GM21360 (cell line): Measurements from ENCODE around the gene KRTAP5-9.
"Not testable (repeated sequence)": the region's sequence is repeated elsewhere in the genome, so short reads cannot be mapped to it uniquely, and the experiment has no call there.

Experiments used
- ATAC-seq: cut with Tn5 transposase; IDR thresholded peaks from one replicate; pipeline ENCODE4 v1.9.1; 2021; ENCODE audit warnings: mild to moderate bottlenecking, moderate library complexity; ENCODE audit not compliant: unreplicated experiment

The KRTAP5-9 gene, protein sequence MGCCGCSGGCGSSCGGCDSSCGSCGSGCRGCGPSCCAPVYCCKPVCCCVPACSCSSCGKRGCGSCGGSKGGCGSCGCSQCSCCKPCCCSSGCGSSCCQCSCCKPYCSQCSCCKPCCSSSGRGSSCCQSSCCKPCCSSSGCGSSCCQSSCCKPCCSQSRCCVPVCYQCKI

DNA sequence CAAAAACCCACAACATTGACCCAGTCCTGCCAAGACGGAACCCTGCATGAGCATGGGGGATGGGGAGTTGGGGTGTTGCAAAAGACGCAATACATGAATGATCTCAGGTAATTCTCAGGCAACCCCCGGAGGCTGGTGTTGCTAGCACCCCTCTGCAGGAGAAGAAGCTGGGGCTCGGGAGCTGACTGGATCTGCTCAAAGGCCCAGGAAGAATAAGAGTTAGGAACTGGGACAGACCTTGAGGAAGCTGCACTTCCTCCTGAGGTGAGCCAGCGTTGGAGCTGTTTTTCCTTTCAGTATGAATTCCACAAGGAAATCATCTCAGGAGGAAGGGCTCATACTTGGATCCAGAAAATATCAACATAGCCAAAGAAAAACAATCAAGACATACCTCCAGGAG, at the start of gene KRTAP5-9:
TSS of gene KRTAP5-9 (plus strand) at position 301 of the 400 bp plus-strand sequence. CDS start 238 bp downstream, outside the sequence.
- no peak for ATAC-seq

DNA sequence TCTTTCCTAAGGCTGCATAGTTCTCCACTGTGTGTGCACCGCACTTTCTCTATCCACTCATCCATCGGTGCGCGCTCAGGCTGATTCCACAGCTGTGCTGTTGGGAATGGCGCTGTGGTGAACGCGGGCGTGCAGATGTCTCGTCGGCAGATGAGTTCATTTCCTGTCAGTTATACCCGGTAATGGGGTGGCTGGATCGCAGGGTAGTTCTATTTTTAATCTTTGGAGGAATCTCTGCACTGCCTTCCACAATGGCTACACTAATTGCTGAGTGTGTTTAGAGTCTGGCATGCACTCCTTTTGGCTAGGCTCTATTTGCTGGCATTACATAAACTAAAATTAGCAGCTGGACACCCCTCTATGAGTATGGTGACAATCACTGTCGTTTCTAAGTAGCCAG, 49.1 kb upstream of the KRTAP5-9 start:
- ATAC-seq = no peak

DNA sequence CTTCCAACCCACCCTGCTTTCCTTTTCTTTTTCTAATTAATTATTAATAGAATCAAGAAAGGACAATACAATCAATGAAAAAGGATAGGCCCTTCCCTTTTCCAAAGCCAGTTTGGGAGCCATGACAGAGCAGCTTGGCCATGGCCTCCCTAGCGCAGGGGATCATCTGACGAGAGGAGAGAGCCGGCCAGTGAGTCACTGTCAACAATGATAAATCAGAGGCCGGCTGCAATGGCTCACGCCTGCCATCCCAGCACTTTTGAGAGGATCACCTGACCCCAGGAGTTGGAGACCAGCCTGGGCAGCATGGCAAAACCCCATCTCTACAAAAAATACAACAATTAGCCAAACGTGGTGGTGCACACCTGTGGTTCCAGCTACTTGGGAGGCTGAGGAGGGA, 48.7 kb upstream of the KRTAP5-9 start:
- no peak for ATAC-seq

DNA sequence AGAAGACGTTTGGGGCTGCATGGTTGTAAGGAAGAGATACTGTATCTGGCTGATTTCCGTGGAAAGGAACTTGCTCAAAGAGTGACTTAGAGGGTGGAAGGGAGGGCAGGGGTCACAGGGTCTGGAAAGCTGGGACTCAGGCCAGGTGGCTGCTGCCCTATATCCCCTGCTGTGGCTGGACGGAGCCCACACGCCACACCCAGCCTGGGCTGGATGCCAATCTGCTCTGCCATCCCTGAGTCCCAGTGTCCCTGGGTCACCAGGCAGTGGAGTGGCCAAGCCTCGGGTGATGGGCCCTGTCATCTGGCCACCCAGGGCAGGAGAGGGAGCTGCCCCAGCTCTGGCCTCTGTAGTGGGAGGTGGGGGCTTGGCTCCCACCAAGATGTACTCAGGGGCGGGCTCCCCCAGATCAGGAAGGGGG, 47.6 kb upstream of the KRTAP5-9 start:
- no peak for ATAC-seq

DNA sequence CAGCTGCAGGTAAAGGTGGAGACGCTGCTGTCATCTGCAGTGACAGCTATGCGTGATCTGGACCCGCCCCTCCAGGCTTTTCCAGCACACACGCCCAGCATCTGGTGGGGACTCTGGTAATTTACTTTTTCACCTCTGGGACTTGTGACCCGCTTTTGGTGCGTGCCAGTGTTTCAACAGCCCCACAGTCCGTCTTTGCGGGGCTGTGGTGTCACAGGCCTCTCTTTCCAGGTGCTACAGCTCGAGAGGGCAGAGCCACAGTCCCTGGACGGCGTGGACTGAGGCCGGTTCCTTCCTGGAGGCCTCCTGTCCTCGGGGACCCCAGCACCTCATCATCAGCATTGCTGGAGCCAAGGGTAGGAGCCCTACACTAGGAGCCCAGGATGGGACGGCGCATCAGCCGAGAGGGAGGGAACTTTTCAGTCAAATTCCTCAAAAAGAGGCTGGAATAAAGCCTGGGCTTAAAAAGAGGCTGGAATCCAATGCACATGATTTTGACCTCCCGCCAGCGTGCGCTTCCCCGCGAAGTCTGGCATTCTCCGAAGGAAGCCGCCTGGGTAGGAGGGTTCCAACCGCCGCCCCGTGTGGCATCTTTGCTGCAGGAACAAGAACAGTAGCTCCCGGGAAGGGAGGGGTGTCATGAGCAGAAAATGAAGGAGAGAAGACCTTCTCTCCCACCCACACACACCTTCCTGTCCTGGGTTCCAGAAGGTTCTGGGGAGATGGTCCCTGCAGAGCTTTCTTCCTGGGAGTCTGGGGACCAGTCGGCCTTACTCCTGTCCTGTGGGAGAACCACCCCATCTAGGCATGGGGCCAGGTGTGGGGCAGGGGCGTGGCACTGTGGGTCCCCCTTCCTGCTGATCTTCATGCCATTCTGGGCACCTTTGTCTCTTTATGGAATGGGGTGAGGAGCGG, 46.9 kb upstream of the KRTAP5-9 start:
- no peak for ATAC-seq

DNA sequence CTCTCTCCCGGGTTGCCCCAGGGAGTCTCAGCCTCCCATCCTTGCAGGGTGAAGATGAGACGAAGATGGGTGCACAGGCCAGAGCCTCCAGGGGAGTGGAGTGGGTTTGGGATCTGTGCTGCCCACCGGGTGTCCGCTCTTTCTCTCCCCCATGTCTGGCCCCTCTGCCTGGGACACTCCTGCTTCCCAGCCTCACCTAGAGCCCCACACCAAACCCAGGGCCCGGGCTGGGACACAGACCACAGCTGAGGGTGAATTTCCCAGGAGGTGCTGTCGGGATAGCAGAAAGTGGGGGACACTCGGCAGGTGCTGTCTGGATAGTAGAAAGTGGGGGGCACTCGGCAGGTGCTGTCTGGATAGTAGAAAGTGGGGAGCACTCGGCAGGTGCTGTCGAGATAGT, 46.2 kb upstream of the KRTAP5-9 start:
- no peak for ATAC-seq

DNA sequence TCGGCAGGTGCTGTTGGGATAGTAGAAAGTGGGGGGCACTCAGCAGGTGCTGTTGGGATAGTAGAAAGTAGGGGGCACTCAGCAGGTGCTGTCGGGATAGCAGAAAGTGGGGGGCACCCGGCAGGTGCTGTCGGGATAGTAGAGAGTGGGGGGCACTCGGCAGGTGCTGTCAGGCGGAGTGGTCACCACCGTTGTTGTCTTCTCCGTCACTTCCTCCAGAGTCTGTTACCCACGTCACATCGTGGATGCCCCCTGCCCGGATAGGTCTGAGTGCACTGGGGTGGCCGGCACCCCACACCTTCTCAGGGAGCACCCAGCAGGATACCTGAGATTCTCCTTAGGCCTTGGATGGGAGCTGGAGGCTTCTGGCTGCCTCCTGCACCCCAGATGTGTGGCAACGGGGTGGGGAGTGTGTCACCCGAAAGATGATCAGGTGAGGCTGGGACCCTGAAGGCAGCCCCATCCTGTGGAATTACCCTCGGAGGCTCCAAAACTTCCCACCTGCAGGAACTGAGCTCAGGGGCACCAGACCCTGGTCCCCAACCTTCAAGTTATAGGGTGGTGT, 45.3 kb upstream of the KRTAP5-9 start:
- ATAC-seq = no peak

DNA sequence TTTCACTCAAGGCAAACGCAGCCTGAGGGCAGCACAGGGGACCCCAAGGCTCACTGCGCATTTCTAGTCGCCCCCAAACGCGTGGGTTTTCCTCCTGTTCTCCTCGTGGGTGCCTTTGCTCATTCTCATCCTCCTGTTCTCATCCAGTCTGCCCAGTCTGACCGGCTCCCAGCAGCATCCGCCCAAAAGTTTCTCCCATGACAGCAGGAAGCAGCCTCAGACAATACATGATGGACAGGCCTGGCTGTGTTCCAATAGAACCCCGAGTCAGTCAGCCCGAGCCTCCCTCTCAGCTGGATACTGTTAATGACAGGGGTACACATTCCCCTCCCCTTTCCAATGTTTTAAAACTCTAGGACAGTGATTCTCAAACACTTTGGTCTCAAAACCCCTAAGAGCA, 43.7 kb upstream of the KRTAP5-9 start:
- ATAC-seq = no peak

DNA sequence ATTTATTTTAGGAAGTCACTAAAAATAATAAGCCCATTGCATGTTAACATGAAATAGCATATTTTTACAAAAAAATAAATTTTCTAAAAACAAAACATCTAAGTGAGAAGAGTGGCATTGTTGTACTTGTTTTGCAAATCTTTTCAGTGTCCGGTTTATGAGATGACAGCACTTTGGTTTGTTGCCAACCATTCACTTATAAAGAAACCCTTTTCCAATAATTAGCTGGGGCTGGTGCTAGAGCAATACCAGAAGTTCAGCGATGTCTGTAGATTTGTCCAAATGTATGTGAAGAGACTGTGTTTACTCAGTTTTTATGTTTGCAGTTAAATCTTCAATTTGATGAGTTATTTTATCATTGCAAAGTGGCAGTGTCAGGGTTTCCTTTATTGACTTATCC, 43.2 kb upstream of the KRTAP5-9 start:
- no peak for ATAC-seq

DNA sequence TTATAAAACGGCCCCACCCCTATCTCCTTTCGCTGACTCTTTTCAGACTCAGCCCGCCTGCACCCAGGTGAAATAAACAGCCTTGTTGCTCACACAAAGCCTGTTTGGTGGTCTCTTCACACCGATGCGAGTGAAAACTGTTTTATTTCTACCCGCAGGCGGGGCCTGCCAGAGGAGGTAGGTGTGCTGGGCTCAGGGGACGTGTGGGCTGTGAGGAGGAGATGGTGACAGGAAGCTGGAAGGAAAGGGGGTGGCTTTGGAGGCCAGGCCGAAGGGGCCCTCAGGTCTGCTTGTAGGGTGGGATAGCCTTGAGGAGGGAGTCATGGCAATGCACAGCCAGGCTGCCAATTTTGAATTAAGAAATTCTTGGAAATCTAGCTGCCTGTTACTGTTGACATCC, 42.4 kb upstream of the KRTAP5-9 start:
- no peak for ATAC-seq

DNA sequence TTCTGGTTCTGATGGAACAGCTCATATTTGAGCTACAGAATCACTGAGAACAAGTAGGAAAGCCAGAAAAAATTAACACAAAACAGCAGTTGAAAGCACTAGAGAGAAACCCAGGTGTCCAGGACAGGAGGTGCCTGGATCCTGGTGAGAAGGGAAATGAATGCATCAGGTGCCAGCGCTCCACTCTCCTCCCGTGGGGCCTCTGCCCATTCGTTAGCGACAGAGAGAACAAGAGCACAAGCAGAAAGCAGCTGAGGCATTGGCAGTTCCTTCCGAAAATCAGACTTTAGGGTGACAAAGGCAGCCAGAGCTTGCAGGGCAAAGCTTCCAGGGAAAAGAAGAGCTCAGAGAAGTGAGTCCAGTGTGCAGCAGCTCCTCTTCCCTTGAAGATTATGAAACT, 41.1 kb upstream of the KRTAP5-9 start:
- no peak for ATAC-seq

DNA sequence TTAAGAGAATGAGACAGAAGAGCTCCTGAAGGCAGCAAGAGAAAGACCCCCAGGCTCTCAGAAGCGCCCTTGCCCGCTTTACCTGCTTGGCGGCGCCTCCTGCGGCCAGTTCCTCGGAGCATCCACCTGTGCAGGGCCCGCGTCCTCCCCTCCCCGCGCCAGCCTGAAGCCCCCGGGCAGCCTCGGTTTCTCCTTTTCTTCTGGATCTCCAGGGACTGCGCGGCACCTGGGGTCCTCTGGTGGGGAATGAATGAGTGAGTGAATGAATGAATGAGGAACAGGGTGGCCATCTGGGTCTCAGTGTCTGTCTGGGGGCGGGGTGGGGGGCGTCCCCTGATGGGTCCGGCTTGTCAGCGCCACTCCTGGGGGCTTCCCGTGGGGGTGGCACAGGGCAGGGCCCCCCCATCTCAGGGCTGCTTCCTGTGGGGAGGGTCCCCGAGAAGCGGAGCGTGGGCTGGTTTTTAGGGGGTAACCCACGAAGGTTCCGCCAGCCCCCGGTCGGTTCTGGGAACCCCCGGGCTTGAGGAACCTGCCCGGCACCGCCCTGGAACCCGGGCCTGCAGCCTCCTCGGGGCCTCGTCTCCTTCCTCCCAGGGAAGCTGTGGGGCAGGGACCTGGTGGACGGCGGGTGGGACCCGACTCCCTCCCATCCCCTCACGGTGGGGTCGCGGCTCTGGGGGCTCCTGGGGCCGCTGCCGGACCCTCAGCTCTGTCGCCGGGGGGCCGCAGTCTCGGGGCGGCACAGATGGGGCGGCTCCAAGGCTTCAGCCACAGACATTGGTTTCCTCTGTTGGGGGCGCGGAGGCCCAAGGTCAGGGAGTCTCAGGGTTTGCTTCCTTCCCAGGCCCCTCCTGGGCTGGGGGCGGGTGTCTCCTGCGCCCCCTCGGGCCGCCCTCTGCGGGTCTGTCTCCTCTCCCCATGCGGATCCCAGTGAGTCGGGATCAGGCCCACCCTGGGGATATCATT, 29.4 kb upstream of the KRTAP5-9 start:
- no peak for ATAC-seq

DNA sequence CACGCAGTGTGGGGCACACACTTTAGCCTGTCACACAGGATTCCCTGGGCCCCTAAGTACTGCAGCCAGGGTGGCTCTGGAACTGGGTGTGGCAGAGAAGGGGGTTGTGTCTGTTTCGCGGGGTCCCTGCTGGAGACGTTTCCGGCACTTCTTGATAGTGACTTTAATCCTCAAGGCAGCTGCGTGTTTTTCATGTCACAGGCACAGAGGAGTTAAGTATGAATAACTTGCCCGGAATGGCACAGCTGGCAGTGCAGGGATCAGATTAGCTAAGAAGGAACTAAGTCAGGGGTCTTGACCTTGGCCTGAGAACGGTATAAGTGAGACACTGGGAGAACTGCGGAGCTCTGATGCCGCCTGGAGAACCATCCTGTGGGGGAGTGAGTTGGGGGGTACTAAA, 28.7 kb upstream of the KRTAP5-9 start:
- no peak for ATAC-seq

DNA sequence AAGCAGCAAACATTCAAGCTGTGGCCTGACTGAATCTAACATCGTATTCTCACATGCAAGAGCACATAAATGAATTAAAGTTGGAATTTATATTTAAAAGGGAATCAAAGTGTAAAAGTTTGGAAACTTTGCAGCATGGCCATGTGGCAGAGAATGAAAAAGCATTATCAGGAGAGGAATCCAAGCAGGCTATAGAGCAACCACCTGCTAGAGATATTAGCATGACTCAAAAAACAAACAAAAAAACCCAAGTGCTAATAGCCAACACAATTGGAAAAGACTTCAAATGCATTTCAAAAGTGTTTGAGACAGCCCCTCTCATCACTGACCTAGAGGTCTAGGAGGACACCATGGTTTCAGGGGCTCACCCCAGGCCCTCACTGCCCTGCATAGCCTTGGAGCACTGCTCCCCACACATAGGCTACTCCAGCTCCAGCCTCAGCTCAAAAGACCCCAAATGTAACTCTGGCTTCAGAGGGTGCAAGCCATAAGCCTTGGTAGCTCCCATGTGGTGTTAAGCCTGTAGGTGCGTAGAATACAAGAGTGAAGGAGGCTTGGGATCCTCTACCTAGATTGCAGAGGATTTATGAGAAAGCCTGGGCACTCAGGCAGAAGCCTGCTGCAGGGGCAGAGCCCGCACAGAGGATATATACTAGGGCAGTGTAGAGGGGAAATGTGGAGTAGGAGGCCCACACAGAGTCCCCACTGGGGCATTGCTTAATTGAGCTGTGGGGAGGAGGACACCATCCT, 22.9 kb upstream of the KRTAP5-9 start:
- ATAC-seq = no peak

DNA sequence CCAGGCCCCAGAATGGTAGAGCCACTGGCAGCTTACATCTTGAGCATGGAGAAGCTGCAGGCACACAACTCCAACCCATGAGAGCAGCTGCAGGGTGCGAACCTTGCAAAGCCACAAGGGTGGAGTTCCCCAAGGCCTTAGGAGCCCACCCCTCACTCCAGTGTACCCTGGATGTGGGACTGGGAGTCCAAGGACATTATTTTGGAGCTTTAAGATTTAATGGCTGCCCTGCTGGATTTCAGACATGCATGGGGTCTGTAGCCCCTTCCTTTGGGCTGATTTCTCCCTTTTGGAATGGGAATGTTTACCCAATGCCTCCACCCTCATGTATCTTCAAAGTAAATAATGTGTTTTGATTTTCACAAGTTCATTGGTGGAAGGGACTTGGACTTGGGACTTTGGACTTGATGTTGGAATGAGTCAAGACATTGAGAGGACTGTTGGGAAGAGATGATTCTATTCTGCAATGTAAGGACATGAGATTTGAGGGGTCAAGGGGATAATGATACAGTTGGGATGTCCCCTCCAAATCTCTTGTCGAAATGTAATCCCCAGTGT, 22.2 kb upstream of the KRTAP5-9 start:
- ATAC-seq = no peak

DNA sequence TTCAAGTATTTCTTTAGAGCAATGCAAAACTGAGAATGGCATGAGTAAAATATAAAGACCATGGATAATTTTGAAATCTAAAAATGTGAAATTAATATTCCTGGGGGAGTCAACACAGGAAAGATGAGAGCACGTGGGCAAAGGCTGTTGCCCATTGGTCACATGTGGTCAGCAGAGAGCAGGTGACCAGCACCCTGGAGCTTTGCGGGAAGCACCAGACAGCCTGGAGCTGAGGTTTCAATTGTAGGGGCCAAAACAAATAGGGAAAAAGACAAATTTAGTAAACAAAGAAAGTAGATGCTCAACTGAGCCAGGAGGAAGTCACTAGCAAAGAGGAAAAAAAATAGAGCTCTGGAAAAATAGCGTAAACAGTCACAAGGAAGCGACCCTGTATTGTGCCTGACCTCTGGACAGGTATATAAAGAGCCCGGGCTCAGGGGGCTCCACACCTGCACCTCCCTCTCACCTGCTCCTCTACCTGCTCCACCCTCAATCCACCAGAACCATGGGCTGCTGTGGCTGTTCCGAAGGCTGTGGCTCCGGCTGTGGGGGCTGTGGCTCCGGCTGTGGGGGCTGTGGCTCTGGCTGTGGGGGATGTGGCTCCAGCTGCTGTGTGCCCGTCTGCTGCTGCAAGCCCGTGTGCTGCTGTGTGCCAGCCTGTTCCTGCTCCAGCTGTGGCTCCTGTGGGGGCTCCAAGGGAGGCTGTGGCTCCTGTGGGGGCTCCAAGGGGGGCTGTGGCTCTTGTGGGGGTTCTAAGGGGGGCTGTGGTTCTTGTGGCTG, 21.2 kb upstream of the KRTAP5-9 start, which contains the start of gene KRTAP5-7:
TSS of gene KRTAP5-7 (plus strand) at position 472 of the 780 bp plus-strand sequence. CDS start at position 506, 34 bp downstream.
- ATAC-seq = not testable (repeated sequence)

DNA sequence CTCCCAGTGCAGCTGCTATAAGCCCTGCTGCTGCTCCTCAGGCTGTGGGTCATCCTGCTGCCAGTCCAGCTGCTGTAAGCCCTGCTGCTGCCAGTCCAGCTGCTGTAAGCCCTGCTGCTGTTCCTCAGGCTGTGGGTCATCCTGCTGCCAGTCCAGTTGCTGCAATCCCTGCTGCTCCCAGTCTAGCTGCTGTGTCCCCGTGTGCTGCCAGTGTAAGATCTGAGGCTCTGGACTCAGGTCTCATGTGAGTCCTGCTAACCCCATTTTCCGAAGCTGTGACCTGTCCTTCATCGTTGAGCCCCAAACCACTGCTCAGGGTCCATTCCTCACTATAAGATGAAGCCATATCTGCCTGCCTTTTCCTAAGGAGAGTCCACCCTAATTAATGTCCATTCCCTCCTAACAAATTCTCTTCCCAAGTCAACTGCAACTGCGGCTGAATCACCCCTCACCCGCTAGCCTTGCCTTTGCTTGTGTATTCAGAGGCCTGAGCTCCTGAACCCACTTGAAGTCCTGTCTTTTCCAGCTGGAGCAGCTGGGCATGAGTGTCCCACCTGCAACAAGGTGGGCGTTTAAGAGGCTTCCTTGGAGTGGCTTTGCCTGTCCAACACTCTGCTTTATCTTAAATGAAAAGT, 20.5 kb upstream of the KRTAP5-9 start:
- ATAC-seq = no peak

DNA sequence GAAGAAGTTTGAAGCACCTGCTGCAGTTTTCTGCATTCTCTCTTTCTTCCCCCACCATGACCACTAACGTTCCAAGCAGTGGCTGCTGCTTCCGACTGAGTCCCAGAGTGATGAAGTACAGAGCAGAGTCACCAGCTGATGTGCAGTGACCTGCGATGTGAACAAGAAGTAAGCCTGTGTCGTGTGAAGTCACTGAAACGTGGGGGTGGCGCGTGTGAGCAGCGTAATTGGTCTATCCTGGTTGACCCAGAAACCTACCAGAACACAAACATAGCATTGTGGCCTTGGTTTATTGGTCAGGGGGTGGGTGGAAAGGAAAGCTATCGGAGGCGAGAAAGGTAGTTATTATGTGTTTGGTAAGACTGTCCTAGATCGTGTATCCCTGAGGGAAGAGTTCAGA, 17.6 kb upstream of the KRTAP5-9 start:
- ATAC-seq = no peak
